NCI-H82 treated with DMSO at 0.1 percent for 48 hours (cell line): ENCODE results near the gene ADAMTS17.
"Not testable (repeated sequence)": the region's sequence is repeated elsewhere in the genome, so short reads cannot be mapped to it uniquely, and the experiment has no call there.

ENCODE experiments used
- DNase-seq: peaks from one replicate; lab custom pipeline; 2025; ENCODE audit not compliant: unreplicated experiment; lab: John Stamatoyannopoulos, UW

Gene ADAMTS17

GRCh38 chr15:100096700-100097099, 245.1 kb downstream of the ADAMTS17 start:
- DNase-seq, result no peak

- no peak for DNase-seq
Measured at GRCh38 chr15:100096248-100096600, 245.6 kb downstream of the ADAMTS17 start.

DNA sequence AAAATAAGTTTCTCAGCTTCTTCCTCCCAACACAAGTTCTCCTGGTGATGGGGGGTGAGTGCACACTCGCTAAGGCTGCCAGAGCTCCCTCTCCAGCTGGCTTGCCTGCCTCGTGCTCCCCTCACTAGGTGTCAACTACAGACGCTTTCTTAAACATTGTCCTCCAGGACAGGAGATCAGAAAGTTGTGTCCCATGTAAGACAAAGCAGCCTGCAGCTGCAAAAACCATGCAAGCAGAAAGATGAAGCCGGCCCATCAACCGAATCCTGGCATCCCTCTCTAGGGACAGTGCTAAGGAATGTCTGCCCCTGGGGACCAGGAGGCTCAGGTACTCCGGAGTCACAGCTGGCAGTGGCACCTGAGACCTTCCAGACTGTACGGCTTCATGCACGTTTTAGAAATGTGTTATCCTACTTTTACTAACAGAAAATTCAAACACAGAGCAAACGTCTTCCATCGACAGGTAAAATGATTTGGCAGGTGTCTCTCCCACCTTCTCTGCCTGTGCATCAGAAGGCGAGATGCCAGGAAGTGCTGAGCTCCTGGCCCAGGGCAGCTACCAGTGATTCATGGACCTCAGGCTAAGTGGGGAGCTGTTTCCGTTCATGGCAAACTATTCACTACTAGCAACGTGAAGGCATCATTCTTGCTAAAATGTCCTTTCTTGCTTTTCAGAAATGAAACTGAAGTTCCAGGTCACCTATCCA, 246.1 kb downstream of the ADAMTS17 start:
- DNase-seq, result no peak

- DNase-seq, result no peak
Measured at GRCh38 chr15:100094127-100094510, 247.7 kb downstream of the ADAMTS17 start.

DNA sequence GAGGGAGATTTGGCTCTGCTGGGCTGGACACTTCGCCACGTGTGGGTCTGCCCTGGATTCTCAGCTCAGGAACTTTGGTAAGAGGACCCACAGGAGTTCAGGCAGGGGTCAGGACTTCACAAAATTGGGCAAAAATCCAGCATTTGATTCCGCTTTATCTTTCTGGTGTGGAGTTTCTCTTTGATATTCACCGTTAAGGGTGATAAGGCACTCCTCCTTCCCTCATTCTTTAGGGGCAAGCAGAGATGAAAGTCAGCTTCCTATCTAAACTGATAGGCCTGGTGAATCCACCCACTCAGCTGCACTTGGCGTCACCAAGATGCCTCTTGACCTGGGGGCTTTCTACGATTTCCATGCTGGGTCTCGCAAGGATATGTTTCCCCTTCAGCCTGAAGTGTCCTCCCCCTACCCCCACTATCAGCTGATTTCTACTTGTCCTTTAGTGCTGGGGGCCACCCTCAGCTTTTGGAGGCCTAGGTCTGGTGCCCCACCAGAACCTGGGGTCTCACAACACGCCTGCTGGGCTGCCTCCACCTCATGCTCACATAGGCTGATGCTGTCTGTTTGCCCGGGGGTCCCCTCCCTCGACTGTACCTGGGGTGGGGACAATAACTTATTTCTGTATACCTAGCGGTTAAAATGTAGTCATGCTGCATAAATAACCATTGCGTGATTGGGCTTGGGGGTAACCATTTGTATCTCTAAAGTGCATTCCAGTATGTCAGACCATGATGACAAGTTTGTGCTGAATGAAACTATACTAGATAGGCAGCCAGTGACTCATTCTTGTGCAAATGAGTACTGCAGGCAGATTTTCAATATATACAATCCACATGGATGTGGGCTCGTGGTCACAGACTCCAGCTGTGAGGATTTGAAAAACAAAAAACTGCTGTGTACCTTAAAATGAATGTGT, 248.3 kb downstream of the ADAMTS17 start:
- no peak for DNase-seq

DNA sequence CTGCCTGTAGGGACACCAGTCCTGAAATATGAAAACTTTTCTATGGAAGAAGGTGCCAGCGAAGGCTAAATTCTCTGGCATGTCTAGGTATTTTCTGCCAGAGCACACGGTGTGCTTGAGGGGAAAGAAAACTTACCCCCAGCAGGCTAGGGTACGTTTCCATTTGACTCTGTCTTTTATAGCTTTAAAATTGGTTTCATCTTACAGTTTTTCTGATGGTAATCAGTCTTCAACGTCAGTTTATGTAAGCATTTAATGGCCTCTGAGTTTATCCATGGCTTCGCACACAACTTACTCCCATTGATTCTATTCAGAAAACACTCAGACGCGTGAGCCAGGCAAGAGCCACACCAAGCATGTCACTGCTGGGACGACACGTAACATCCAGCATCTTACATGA, 249.7 kb downstream of the ADAMTS17 start:
- no peak for DNase-seq

- DNase-seq, result no peak
Measured at GRCh38 chr15:100090411-100090810, 251.4 kb downstream of the ADAMTS17 start.

GRCh38 chr15:100084042-100084821, 257.5 kb downstream of the ADAMTS17 start:
- DNase-seq, result not testable (repeated sequence)

DNA sequence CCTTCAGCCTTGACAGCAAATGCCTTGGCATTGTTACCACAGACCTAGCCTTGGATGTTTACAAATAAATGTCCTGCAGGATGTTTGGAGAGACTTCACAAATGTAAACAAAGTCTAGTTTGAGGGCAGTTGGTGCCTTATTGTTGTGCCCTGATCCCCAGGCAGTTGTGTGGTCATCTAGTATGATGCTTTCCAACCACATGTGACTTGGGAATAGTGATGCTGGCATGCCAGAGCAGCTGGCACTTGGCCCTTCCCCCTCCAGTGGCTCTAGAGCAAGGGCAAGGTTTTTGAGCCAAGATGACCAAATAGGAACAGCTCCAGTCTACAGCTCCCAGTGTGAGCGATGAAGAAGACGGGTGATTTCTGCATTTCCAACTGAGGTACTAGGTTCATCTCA, 258.2 kb downstream of the ADAMTS17 start:
- no peak for DNase-seq

- no peak for DNase-seq
Measured at GRCh38 chr15:100082761-100083402, 258.9 kb downstream of the ADAMTS17 start.

DNA sequence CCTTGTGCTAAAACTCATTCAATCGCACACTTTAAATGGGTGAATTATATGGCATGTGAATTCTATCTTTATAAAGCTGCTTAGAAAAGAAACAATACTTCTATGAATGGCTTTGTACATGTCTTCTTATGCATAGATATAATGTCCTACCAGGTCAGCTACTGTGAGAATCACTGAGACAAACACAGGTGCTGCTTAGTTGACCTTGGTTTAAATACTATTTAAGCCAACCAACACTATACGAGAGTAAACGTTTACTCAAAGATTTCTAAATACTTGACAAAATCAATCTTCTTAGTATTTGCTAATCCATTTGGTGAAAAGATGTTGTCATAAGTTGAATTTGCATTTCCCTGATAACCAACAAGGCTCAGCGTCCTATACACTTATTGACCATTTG, 260.3 kb downstream of the ADAMTS17 start:
- DNase-seq, result no peak

GRCh38 chr15:100078511-100079220, 263.1 kb downstream of the ADAMTS17 start:
- no peak for DNase-seq

GRCh38 chr15:100075229-100075628, 266.5 kb downstream of the ADAMTS17 start:
- no peak for DNase-seq

- DNase-seq, result no peak
Measured at GRCh38 chr15:100073982-100074381, 267.8 kb downstream of the ADAMTS17 start.

DNA sequence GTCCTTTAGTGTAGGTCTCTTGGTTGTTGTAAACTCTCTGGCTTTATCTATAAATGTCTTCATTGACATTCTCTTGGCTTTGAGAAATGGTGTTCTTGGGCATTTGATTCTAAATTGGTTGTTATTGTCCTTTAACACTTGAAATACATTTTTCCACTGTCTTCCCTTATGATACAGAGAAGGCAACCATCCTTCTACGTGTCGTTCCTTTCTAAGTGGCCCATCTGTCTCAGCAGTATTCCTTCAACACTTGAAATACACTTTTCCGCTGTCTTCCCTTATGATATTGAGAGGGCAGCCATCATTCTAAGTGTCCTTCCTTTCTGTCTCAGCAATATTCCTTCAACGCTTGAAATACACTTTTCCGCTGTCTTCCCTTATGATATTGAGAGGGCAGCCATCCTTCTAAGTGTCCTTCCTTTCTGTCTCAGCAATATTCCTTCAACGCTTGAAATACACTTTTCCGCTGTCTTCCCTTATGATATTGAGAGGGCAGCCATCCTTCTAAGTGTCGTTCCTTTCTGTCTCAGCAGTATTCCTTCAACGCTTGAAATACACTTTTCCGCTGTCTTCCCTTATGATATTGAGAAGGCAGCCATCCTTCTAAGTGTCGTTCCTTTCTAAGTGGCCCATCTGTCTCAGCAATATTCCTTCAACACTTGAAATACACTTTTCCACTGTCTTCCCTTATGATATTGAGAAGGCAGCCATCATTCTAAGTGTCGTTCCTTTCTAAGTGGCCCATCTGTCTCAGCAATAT, 275.1 kb downstream of the ADAMTS17 start:
- not testable (repeated sequence) for DNase-seq

GRCh38 chr15:100061944-100062343, 279.8 kb downstream of the ADAMTS17 start:
- no peak for DNase-seq

DNA sequence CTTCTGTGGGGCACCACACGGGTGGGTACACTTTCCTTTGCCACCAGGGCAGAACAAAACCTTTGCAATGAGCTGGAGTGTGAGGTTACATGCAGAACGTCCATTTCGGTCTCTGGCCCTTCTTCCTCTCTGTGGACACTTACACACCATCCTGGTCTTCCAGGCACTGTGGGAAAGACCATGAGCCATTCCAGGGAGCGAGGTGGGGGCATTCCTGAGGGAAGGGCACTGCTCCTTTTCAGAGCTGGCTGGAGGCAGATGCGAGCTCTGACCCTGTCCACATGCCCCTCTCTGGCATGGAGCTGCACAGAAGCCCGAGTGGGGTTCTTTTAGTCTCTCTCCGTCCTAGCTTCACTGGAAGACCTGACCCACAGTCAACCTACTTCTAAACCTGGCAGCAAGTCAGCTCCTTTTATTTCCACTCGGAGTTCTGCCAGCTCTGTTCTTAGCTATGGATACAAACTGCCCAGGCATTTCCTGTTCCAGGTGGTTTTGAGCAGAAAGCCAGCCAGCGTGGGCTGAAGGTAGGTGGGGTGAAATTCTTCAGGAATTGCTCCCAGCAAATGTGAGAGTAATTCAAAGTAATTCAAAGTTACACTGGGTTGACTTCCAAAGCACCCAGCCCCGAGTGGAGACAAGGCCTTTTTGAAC, 281.4 kb downstream of the ADAMTS17 start:
- DNase-seq, result no peak

- no peak for DNase-seq
Measured at GRCh38 chr15:100059521-100059920, 282.3 kb downstream of the ADAMTS17 start.

DNA sequence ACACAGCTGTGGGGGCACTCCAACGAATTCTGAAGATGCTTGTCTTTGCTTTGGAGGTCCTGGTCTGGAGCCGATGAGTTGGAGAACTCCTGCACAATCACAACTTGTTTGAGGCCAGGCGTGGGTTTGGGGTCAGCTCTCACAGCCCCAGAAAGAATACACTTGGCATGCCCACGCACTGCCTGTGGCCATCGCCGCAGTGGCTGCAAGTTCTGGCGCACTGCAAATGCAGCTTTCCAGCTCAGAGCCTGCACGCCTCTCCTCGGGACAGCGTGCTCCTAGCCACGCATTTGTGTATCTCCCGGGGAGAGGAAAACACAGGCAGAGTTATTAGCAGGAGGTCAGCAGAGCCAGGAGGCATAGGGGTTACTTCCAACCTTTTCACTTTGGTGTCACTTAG, 282.7 kb downstream of the ADAMTS17 start:
- no peak for DNase-seq
